Stimulated activated CD8-positive, alpha-beta memory T cell treated with anti-CD3 and anti-CD28 coated beads, Interleukin-12 subunit alpha, Interleukin-12 subunit beta, amount 100 ng/mL, for 24 hours (primary cell): ENCODE results near the gene CTSK.

Source experiments
- DNase-seq: peaks from one replicate; pipeline ENCODE4 v3.0.0-alpha.2; 2020; ENCODE audit errors: extremely low read depth

Gene CTSK

GRCh38 chr1:150762552-150762951 lies 45.5 kb downstream of the CTSK start:
- no peak for DNase-seq

- DNase-seq = no peak
Measured at GRCh38 chr1:150761801-150762200, 46.3 kb downstream of the CTSK start.

- DNase-seq = no peak
Measured at GRCh38 chr1:150760013-150760412, 48.0 kb downstream of the CTSK start.

- no peak for DNase-seq
Measured at GRCh38 chr1:150753416-150753815, 54.6 kb downstream of the CTSK start.

GRCh38 chr1:150751443-150751842 lies 56.6 kb downstream of the CTSK start:
- DNase-seq = no peak

- no peak for DNase-seq
Measured at GRCh38 chr1:150749720-150750311, 58.2 kb downstream of the CTSK start.

- DNase-seq = no peak
Measured at GRCh38 chr1:150748878-150749719, 59.0 kb downstream of the CTSK start.
